HEK293 (cell line): ENCODE measurements around the gene OPA3.

Source experiments
- CTCF ChIA-PET: fragments of 350-600 bp; formaldehyde crosslinking; extraction: SDS; loops from one replicate; lab custom pipeline; 2021; ENCODE audit warnings: antibody characterized with exemption; lab: Yijun Ruan, JAX
- POLR2A ChIA-PET: fragments of 300-600 bp; formaldehyde crosslinking; extraction: SDS; loops from one replicate; lab custom pipeline; 2020; ENCODE audit warnings: antibody characterized with exemption, inconsistent platforms; lab: Yijun Ruan, JAX
- H3K27ac ChIP-seq: fragments of 200-500 bp; sonication (Bioruptor generic); 2 replicates; pipeline ENCODE4 v1.5.1; 2014; ENCODE audit warnings: low read depth, low read length, control low read depth, inconsistent platforms; ENCODE audit errors: extremely low read depth
- H3K36me3 ChIP-seq, 2 experiments: fragments of 200-500 bp in 1 of 2; sonication (Bioruptor generic) in 1 of 2; 1 replicate in 1 of 2; 2 replicates in 1 of 2; pipeline ENCODE4 v1.5.1; 2014 to 2017; ENCODE audit warnings: inconsistent platforms in 2 of 2, low read length in 2 of 2; ENCODE audit not compliant: control insufficient read depth in 2 of 2, insufficient read depth in 1 of 2
- H3K4me1 ChIP-seq: fragments of 200-500 bp; sonication (Bioruptor generic); 2 replicates; pipeline ENCODE4 v1.5.1; 2014; ENCODE audit warnings: mild to moderate bottlenecking, low read length, inconsistent platforms; ENCODE audit not compliant: control insufficient read depth, insufficient read depth
- H3K4me3 ChIP-seq: 2 replicates; pipeline ENCODE4 v1.5.1; 2011; ENCODE audit warnings: low read depth, mild to moderate bottlenecking, control low read depth, low read length, moderate library complexity
- H3K9me3 ChIP-seq: fragments of 200-500 bp; sonication (Bioruptor generic); 2 replicates; pipeline ENCODE4 v1.5.1; 2014; ENCODE audit warnings: low read depth, low read length, inconsistent platforms; ENCODE audit not compliant: control insufficient read depth, insufficient read depth
- BCL11B ChIP-seq: fragments of 450-650 bp; formaldehyde crosslinking; IDR thresholded peaks from 2 replicates; pipeline ENCODE4 v1.5.1; 2016; ENCODE audit warnings: low read depth, missing biosample characterization, missing genetic modification characterization
- GLIS1 ChIP-seq: fragments of 450-650 bp; formaldehyde crosslinking; IDR thresholded peaks from 2 replicates; pipeline ENCODE4 v1.5.1; 2016; ENCODE audit warnings: missing biosample characterization, missing genetic modification characterization
- IKZF3 ChIP-seq: fragments of 450-650 bp; IDR thresholded peaks from 2 replicates; pipeline ENCODE4 v1.5.0; 2018; ENCODE audit warnings: missing biosample characterization, mild to moderate bottlenecking, missing genetic modification characterization, moderate library complexity
- KLF1 ChIP-seq: fragments of 450-650 bp; formaldehyde crosslinking; IDR thresholded peaks from 2 replicates; pipeline ENCODE4 v1.5.1; 2016; ENCODE audit warnings: missing biosample characterization, missing genetic modification characterization
- KLF10 ChIP-seq: fragments of 450-650 bp; IDR thresholded peaks from 2 replicates; pipeline ENCODE4 v1.5.1; 2018; ENCODE audit warnings: missing biosample characterization, mild to moderate bottlenecking, missing genetic modification characterization
- KLF9 ChIP-seq: fragments of 450-650 bp; formaldehyde crosslinking; IDR thresholded peaks from 2 replicates; pipeline ENCODE4 v1.5.1; 2016; ENCODE audit warnings: missing biosample characterization, missing genetic modification characterization, low read depth
- PRDM1 ChIP-seq: fragments of 450-650 bp; formaldehyde crosslinking; IDR thresholded peaks from 2 replicates; pipeline ENCODE4; 2016; ENCODE audit warnings: missing biosample characterization, missing genetic modification characterization
- PRDM10 ChIP-seq: fragments of 450-650 bp; formaldehyde crosslinking; IDR thresholded peaks from 2 replicates; pipeline ENCODE4 v1.5.1; 2016; ENCODE audit warnings: missing biosample characterization, missing genetic modification characterization
- SCRT1 ChIP-seq: fragments of 450-650 bp; formaldehyde crosslinking; IDR thresholded peaks from 2 replicates; pipeline ENCODE4 v1.5.1; 2016; ENCODE audit warnings: missing biosample characterization, missing genetic modification characterization, borderline replicate concordance
- SP2 ChIP-seq: fragments of 450-650 bp; formaldehyde crosslinking; IDR thresholded peaks from 2 replicates; pipeline ENCODE4 v1.5.1; 2016; ENCODE audit warnings: missing biosample characterization, missing genetic modification characterization
- SP3 ChIP-seq: fragments of 450-650 bp; formaldehyde crosslinking; IDR thresholded peaks from 2 replicates; pipeline ENCODE4 v1.5.1; 2016; ENCODE audit warnings: missing biosample characterization, missing genetic modification characterization
- ZBTB11 ChIP-seq: fragments of 450-650 bp; formaldehyde crosslinking; conservative IDR thresholded peaks from 2 replicates; pipeline ENCODE4 v1.5.1; 2016; ENCODE audit warnings: low read depth, missing biosample characterization, missing genetic modification characterization
- ZBTB17 ChIP-seq: fragments of 450-650 bp; formaldehyde crosslinking; IDR thresholded peaks from 2 replicates; pipeline ENCODE4 v1.5.1; 2016; ENCODE audit warnings: missing biosample characterization, missing genetic modification characterization
- ZBTB48 ChIP-seq: fragments of 450-650 bp; formaldehyde crosslinking; IDR thresholded peaks from 2 replicates; pipeline ENCODE4 v1.5.1; 2016; ENCODE audit warnings: missing biosample characterization, missing genetic modification characterization
- ZFHX2 ChIP-seq: fragments of 450-650 bp; formaldehyde crosslinking; conservative IDR thresholded peaks from 2 replicates; pipeline ENCODE4 v1.5.1; 2016; ENCODE audit warnings: missing biosample characterization, missing genetic modification characterization
- ZIC2 ChIP-seq: fragments of 450-650 bp; formaldehyde crosslinking; IDR thresholded peaks from 2 replicates; pipeline ENCODE4 v1.5.1; 2016; ENCODE audit warnings: missing biosample characterization, missing genetic modification characterization
- ZNF18 ChIP-seq: fragments of 450-650 bp; formaldehyde crosslinking; IDR thresholded peaks from 2 replicates; pipeline ENCODE4 v1.5.1; 2016; ENCODE audit warnings: missing biosample characterization, missing genetic modification characterization
- ZNF274 ChIP-seq, 2 experiments: fragments of 200-500 bp in 1 of 2; fragments of 450-650 bp in 1 of 2; sonication (Bioruptor generic) in 1 of 2; formaldehyde crosslinking in 1 of 2; IDR thresholded peaks; 2 replicates each; pipeline versions ENCODE4 v1.5.1 to v1.6.1; 2014 to 2016; ENCODE audit warnings: borderline replicate concordance in 1 of 2, inconsistent platforms in 1 of 2, low read length in 1 of 2, missing biosample characterization in 1 of 2, missing genetic modification characterization in 1 of 2
- ZNF302 ChIP-seq: fragments of 450-650 bp; formaldehyde crosslinking; IDR thresholded peaks from 2 replicates; pipeline ENCODE4 v1.5.1; 2016; ENCODE audit warnings: missing biosample characterization, missing genetic modification characterization, low read depth
- ZNF324 ChIP-seq: fragments of 450-650 bp; formaldehyde crosslinking; IDR thresholded peaks from 2 replicates; pipeline ENCODE4 v1.5.1; 2016; ENCODE audit warnings: missing biosample characterization, missing genetic modification characterization
- ZNF555 ChIP-seq: fragments of 450-650 bp; formaldehyde crosslinking; conservative IDR thresholded peaks from 2 replicates; pipeline ENCODE4 v1.5.1; 2017; ENCODE audit warnings: missing biosample characterization, mild to moderate bottlenecking, missing genetic modification characterization, inconsistent platforms
- ZNF561 ChIP-seq: fragments of 450-650 bp; IDR thresholded peaks from 2 replicates; pipeline ENCODE4 v1.5.1; 2018; ENCODE audit warnings: missing biosample characterization, missing genetic modification characterization, borderline replicate concordance
- ZNF600 ChIP-seq: fragments of 450-650 bp; formaldehyde crosslinking; IDR thresholded peaks from 2 replicates; pipeline ENCODE4 v1.5.1; 2016; ENCODE audit warnings: missing biosample characterization, missing genetic modification characterization
- ZNF610 ChIP-seq: fragments of 450-650 bp; formaldehyde crosslinking; IDR thresholded peaks from 2 replicates; pipeline ENCODE4 v1.5.1; 2016; ENCODE audit warnings: missing biosample characterization, missing genetic modification characterization, borderline replicate concordance
- ZNF704 ChIP-seq: fragments of 450-650 bp; formaldehyde crosslinking; IDR thresholded peaks from 2 replicates; pipeline ENCODE4 v1.5.1; 2016; ENCODE audit warnings: missing biosample characterization, missing genetic modification characterization
- ZNF707 ChIP-seq: fragments of 450-650 bp; formaldehyde crosslinking; IDR thresholded peaks from 2 replicates; pipeline ENCODE4 v1.5.1; 2016; ENCODE audit warnings: missing biosample characterization, missing genetic modification characterization
- ZNF830 ChIP-seq: fragments of 450-650 bp; IDR thresholded peaks from 2 replicates; pipeline ENCODE4 v1.5.0; 2018; ENCODE audit warnings: missing biosample characterization, missing genetic modification characterization, low read depth, mild to moderate bottlenecking, moderate library complexity
- ZNF843 ChIP-seq: fragments of 450-650 bp; formaldehyde crosslinking; IDR thresholded peaks from 2 replicates; pipeline ENCODE4 v1.5.1; 2016; ENCODE audit warnings: missing biosample characterization, missing genetic modification characterization

The OPA3 gene

GRCh38 chr19:45526143-45526542, 58.5 kb downstream of the OPA3 start:
- TF ChIP-seq ZNF843 (tag by site-specific recombination) (no peak), ZNF302 (no peak), ZNF830 (tag by site-specific recombination) (no peak), SCRT1 (tag by site-specific recombination) (no peak), ZNF561 (tag by site-specific recombination) (no peak), ZNF600 (no peak), ZIC2 (tag by site-specific recombination) (no peak), ZBTB48 (tag by site-specific recombination) (0 out of 2 replicates have a peak, but pooled peaks have one; percentile 6), PRDM10 (tag by site-specific recombination) (peak; percentile 95), ZNF555 (tag by site-specific recombination) (no peak), ZFHX2 (tag by site-specific recombination) (peak; percentile 13; the same call in 1 of the 2 replicates), ZNF610 (tag by site-specific recombination) (no peak), BCL11B (tag by site-specific recombination) (no peak), ZNF707 (tag by site-specific recombination) (no peak), ZBTB17 (tag by site-specific recombination) (no peak), PRDM1 (peak; percentile 37; the same call in 1 of the 2 replicates), ZNF324 (tag by site-specific recombination) (no peak), KLF1 (tag by site-specific recombination) (peak; percentile 51; the same call in 1 of the 2 replicates), ZNF704 (no peak), ZNF274 (IDR thresholded peaks at IDR 0.05; ENCODE audit: low read length) (no peak), ZNF274 (tag by site-specific recombination; IDR thresholded peaks at IDR 0.05; ENCODE audit: borderline replicate concordance) (no peak), GLIS1 (peak; percentile 60), KLF10 (peak; percentile 98), ZNF18 (tag by site-specific recombination) (0 out of 2 replicates have a peak, but pooled peaks have one; percentile 26), IKZF3 (tag by site-specific recombination) (peak; percentile 84), SP3 (tag by site-specific recombination) (peak; percentile 65), KLF9 (tag by site-specific recombination) (peak; percentile 84), SP2 (tag by site-specific recombination) (peak; percentile 80), ZBTB11 (tag by site-specific recombination) (no peak)
- POLR2A ChIA-PET: no interaction called here
- H3K4me1 ChIP-seq: no peaks in the 10 kb centered on the region
- H3K36me3 ChIP-seq: peaks cover 14 to 34% of the 10 kb centered on the region in 2 experiments; a peak in 2 of 3 replicates
- no peak overlapping the region for H3K4me3 ChIP-seq
- CTCF ChIA-PET: interaction anchor here (0.6 to 7.6 kb wide), 7 partner anchors 12 to 116 kb away, joined by 3 to 40 read pairs (median 4); partner anchors contain the start of gene RTN2
- H3K9me3 ChIP-seq: no peaks in the 10 kb centered on the region
- H3K27ac ChIP-seq: no peak overlapping the region
